ENCODE results near the gene UBE2G1.

DNA sequence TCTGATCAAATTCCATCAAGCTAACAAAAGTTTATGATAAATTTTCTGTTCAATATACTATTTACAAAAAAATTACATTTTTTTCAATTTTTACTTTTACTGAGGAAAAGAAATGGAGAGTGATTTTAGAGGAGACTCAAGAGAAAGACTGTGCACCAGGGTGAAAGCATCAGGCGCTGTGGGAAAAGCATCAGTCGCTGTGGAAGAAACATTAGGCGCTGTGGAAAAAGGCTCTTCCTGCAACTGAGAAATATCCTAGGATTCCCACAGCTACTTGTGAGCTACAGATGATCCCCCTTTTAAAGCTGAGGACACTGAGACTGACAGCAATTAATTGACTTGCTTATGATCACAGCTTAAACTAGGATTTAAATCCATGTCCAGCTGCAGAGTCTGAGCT, 107.6 kb downstream of the UBE2G1 start:
- TF ChIP-seq CTCF (IDR thresholded peaks at IDR 0.05), result no peak
- no peak for TF ChIP-seq POLR2A (IDR thresholded peaks at IDR 0.05)
